Measurements from ENCODE around the gene AADACL3.

Gene AADACL3

GRCh38 chr1:12776801-12777557 lies 61.1 kb downstream of the AADACL3 start:
- in situ Hi-C loops (cut with MboI; ENCODE audit: low sequenced_read_pairs, unreplicated experiment) = loop anchor here (25.0 kb wide), 1 partner anchor 460 kb away; the partner anchor contains the start of gene PRAMEF18
- TF ChIP-seq, protein P1, sequence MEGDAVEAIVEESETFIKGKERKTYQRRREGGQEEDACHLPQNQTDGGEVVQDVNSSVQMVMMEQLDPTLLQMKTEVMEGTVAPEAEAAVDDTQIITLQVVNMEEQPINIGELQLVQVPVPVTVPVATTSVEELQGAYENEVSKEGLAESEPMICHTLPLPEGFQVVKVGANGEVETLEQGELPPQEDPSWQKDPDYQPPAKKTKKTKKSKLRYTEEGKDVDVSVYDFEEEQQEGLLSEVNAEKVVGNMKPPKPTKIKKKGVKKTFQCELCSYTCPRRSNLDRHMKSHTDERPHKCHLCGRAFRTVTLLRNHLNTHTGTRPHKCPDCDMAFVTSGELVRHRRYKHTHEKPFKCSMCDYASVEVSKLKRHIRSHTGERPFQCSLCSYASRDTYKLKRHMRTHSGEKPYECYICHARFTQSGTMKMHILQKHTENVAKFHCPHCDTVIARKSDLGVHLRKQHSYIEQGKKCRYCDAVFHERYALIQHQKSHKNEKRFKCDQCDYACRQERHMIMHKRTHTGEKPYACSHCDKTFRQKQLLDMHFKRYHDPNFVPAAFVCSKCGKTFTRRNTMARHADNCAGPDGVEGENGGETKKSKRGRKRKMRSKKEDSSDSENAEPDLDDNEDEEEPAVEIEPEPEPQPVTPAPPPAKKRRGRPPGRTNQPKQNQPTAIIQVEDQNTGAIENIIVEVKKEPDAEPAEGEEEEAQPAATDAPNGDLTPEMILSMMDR (IDR thresholded peaks at IDR 0.05; ENCODE audit: borderline replicate concordance, control extremely low read depth, extremely low read depth, insufficient read depth, missing control alignments) = no peak
- no peak for DNase-seq (ENCODE audit: low spot score)

Data from GM13976 (cell line).